Sciatic nerve (tissue), 2 donors: ENCODE results near the gene MARVELD3. TPM values are rescaled to one million over a fixed set of nuclear protein-coding genes. Genes with fewer than 3 reads are reported as not detected.
A peak's percentile ranks its signal among the peaks of the same experiment; 100 is the strongest.
"Not testable (repeated sequence)": the region's sequence is repeated elsewhere in the genome, so short reads cannot be mapped to it uniquely, and the experiment has no call there.

Source experiments
- ATAC-seq: fragments of 200-7000 bp; cut with Tn5 transposase; one replicate; pipeline ENCODE4 v1.9.1; 2020; ENCODE audit warnings: mild to moderate bottlenecking, moderate library complexity
- DNase-seq: peaks from one replicate; pipeline ENCODE4 v3.0.0-alpha.2; 2020; ENCODE audit warnings: low spot score
- intact Hi-C: fragments of 100-400 bp; cut with DNase I; formaldehyde crosslinking; loops from one replicate; pipeline ENCODE4 v1.14.2; 2022
- total RNA-seq: library from RNA; stranded (reverse); fragmentation: NEBNext Ultra II Directional; extraction: Animal tissue kit (Norgen Biotek cat#: 25700); gene quantifications from one replicate; pipeline ENCODE4 v1.2.1, GENCODE V29; 2021
- donor health status: DM: no; HTN: no; CAD: no.
- donor health status: DM: no; HTN: no; CAD: no.

Gene MARVELD3
- 0.36 TPM for total RNA-seq

- DNase-seq (peak; percentile 70), ATAC-seq (no peak)
- intact Hi-C loops, result no loop called here
Observed at GRCh38 chr16:71626018-71626857, at the start of gene MARVELD3. Gene MARVELD3, plus strand, starts transcription at chr16:71626184. Its CDS starts 46 bp downstream, at chr16:71626230.

GRCh38 chr16:71576971-71577370, 49.0 kb upstream of the MARVELD3 start, which contains the start of gene TAT:
Gene TAT, minus strand, starts transcription at chr16:71577092. Its CDS starts 677 bp downstream, at chr16:71576415.
- DNase-seq, result no peak
- ATAC-seq, result no peak
- intact Hi-C loops, result no loop called here

GRCh38 chr16:71582553-71582848, 43.5 kb upstream of the MARVELD3 start:
- ATAC-seq, DNase-seq, intact Hi-C loops: not testable (repeated sequence)

GRCh38 chr16:71584543-71585317, 41.3 kb upstream of the MARVELD3 start:
- DNase-seq, result no peak
- intact Hi-C loops, result no loop called here
- no peak for ATAC-seq

- ATAC-seq, result no peak
- DNase-seq, result no peak
- intact Hi-C loops, result no loop called here
Observed at GRCh38 chr16:71585318-71585703, 40.7 kb upstream of the MARVELD3 start.

- ATAC-seq, intact Hi-C loops, DNase-seq: not testable (repeated sequence)
Observed at GRCh38 chr16:71589334-71589733, 36.6 kb upstream of the MARVELD3 start.

GRCh38 chr16:71590071-71590470, 35.9 kb upstream of the MARVELD3 start:
- ATAC-seq, intact Hi-C loops, DNase-seq: not testable (repeated sequence)

GRCh38 chr16:71590584-71590983, 35.4 kb upstream of the MARVELD3 start:
- DNase-seq (no peak), ATAC-seq (no peak)
- intact Hi-C loops, result no loop called here

- ATAC-seq (no peak), DNase-seq (no peak)
- intact Hi-C loops, result no loop called here
Observed at GRCh38 chr16:71591917-71592316, 34.1 kb upstream of the MARVELD3 start.

- no peak for ATAC-seq
Observed at GRCh38 chr16:71593048-71593999, 32.7 kb upstream of the MARVELD3 start.

GRCh38 chr16:71594000-71594646, 31.9 kb upstream of the MARVELD3 start:
- ATAC-seq, result no peak
- no peak for DNase-seq
- intact Hi-C loops, result no loop called here

More at GRCh38 chr16:71593048-71593999, 32.7 kb upstream of the MARVELD3 start:
- no peak for DNase-seq
- intact Hi-C loops, result no loop called here

GRCh38 chr16:71595340-71595826, 30.6 kb upstream of the MARVELD3 start:
- intact Hi-C loops, ATAC-seq, DNase-seq: not testable (repeated sequence)

- intact Hi-C loops, DNase-seq, ATAC-seq: not testable (repeated sequence)
Observed at GRCh38 chr16:71598426-71598825, 27.6 kb upstream of the MARVELD3 start.

- DNase-seq, result no peak
- intact Hi-C loops, result no loop called here
- ATAC-seq, result no peak
Observed at GRCh38 chr16:71600822-71601221, 25.2 kb upstream of the MARVELD3 start.

GRCh38 chr16:71609066-71609465, 16.9 kb upstream of the MARVELD3 start:
- intact Hi-C loops, result no loop called here
- DNase-seq, result no peak
- no peak for ATAC-seq

- ATAC-seq, result no peak
- DNase-seq, result no peak
- intact Hi-C loops, result no loop called here
Observed at GRCh38 chr16:71610447-71610846, 15.5 kb upstream of the MARVELD3 start.

- DNase-seq (peak; percentile 79), ATAC-seq (peak; percentile 83)
- intact Hi-C loops, result no loop called here
Observed at GRCh38 chr16:71610936-71611871, 14.8 kb upstream of the MARVELD3 start.
